ENCODE measurements around the gene C19orf12.
A peak's percentile ranks its signal among the peaks of the same experiment; 100 is the strongest.
"Not testable (repeated sequence)": the region's sequence is repeated elsewhere in the genome, so short reads cannot be mapped to it uniquely, and the experiment has no call there.

C19orf12 gene

DNA sequence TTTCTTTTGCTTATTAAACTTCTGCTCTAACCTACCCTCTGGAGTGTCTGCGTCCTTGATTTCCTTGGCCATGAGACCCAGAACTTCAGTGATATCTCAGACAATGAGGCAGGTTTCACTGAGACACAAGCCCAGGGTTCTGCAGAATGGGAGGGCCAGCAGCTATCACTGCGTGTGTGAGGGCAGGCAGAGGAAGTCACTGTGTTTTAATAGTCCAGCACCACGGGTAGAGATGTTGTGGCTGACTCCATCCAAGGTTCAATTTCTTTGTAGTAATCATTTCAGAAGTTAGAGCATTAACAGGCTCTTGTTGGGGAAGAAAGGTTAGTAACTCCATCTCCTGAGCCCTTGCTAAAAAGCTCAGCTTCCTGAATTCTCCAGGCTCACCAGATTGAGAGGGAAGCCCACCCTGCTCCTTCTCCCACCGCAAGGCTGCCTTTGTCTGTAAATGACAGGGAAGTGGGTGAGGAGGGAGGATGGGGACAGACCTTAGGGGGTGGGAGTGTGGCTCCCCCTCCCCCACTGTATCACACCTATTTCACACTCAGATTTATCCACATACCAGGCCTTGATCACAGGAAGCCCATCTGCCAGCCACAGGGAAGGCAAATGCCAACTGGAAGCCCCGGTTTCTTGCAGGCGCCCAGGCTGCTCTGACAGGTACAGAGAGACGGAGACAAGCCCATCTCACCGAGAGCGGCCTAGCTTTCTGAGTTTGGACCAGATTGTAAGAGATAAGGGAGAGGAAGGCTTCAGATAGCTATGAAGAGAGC lies 2.1 kb downstream of the C19orf12 start:
- Histone ChIP-seq H3K9me3 (ENCODE audit: low read length) (no peaks in the 10 kb centered on the region), H3F3A (ENCODE audit: insufficient read depth, low read length) (no peaks in the 10 kb centered on the region), H3K4me3 (ENCODE audit: low read depth, low read length, poor library complexity, severe bottlenecking) (no peak overlapping the region), H3K36me3 (ENCODE audit: insufficient read depth, low read length) (no peaks in the 10 kb centered on the region), H3K4me1 (ENCODE audit: insufficient read depth, low read length, severe bottlenecking) (peaks cover 31% of the 10 kb centered on the region), H3K79me2 (ENCODE audit: insufficient read depth, low read length) (no peaks in the 10 kb centered on the region), H3K9me2 (ENCODE audit: low read depth, low read length) (no peaks in the 10 kb centered on the region), H3K4me2 (ENCODE audit: low read length) (peak overlapping the region; percentile 68; the same call in 1 of the 2 replicates), H4K20me1 (ENCODE audit: insufficient read depth, low read length) (no peaks in the 10 kb centered on the region), H3K27ac (ENCODE audit: low read depth, low read length, poor library complexity, severe bottlenecking) (no peak overlapping the region), H3K9ac (ENCODE audit: low read length) (no peak overlapping the region; the same call in 1 of the 2 replicates), H2AFZ (ENCODE audit: low read length) (no peak overlapping the region), H3K27me3 (ENCODE audit: insufficient read depth, low read length) (no peaks in the 10 kb centered on the region)
- TF ChIP-seq EZH2 (IDR thresholded peaks at IDR 0.05; ENCODE audit: borderline replicate concordance, low read length) = no peak
- TF ChIP-seq, protein P1, sequence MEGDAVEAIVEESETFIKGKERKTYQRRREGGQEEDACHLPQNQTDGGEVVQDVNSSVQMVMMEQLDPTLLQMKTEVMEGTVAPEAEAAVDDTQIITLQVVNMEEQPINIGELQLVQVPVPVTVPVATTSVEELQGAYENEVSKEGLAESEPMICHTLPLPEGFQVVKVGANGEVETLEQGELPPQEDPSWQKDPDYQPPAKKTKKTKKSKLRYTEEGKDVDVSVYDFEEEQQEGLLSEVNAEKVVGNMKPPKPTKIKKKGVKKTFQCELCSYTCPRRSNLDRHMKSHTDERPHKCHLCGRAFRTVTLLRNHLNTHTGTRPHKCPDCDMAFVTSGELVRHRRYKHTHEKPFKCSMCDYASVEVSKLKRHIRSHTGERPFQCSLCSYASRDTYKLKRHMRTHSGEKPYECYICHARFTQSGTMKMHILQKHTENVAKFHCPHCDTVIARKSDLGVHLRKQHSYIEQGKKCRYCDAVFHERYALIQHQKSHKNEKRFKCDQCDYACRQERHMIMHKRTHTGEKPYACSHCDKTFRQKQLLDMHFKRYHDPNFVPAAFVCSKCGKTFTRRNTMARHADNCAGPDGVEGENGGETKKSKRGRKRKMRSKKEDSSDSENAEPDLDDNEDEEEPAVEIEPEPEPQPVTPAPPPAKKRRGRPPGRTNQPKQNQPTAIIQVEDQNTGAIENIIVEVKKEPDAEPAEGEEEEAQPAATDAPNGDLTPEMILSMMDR (IDR thresholded peaks at IDR 0.05; ENCODE audit: low read length) = no peak

DNA sequence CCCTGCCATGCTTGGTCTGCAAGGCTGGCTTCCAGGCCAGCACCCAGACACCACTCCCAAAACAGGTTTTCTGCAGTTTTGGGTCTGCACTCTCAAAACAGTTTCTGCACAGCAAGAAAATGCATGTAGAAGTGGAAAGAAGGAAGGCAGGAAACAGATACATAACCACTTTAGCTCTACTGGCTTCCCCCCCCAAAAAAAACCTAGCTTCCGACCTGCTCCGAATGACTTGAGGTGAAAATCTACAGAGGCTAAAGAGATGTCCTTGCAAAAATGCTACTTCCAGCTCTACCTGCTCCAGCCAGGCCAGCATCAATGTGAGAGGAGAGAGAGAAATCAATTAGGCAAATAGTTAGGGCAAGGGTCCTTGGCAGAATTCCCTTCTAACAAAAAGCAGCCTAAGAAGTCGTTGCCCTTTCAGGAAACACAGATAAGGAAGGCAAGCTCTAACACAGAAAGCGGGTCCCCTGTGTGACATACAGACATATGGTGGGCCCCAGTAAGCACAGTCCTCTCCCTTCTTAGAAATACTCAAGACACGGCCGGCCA lies 3.4 kb downstream of the C19orf12 start:
- Histone ChIP-seq H3K9me2 (ENCODE audit: low read depth, low read length) (no peaks in the 10 kb centered on the region), H3K27me3 (ENCODE audit: insufficient read depth, low read length) (no peaks in the 10 kb centered on the region), H3K27ac (ENCODE audit: low read depth, low read length, poor library complexity, severe bottlenecking) (no peak overlapping the region), H3K4me3 (ENCODE audit: low read depth, low read length, poor library complexity, severe bottlenecking) (no peak overlapping the region), H2AFZ (ENCODE audit: low read length) (no peak overlapping the region), H3K4me2 (ENCODE audit: low read length) (no peak overlapping the region), H3F3A (ENCODE audit: insufficient read depth, low read length) (no peaks in the 10 kb centered on the region), H4K20me1 (ENCODE audit: insufficient read depth, low read length) (no peaks in the 10 kb centered on the region), H3K36me3 (ENCODE audit: insufficient read depth, low read length) (no peaks in the 10 kb centered on the region; the same call in 1 of the 2 replicates), H3K9ac (ENCODE audit: low read length) (no peak overlapping the region), H3K4me1 (ENCODE audit: insufficient read depth, low read length, severe bottlenecking) (peaks cover 25% of the 10 kb centered on the region), H3K79me2 (ENCODE audit: insufficient read depth, low read length) (no peaks in the 10 kb centered on the region), H3K9me3 (ENCODE audit: low read length) (no peaks in the 10 kb centered on the region)
- no peak for TF ChIP-seq EZH2 (IDR thresholded peaks at IDR 0.05; ENCODE audit: borderline replicate concordance, low read length)
- TF ChIP-seq, protein P1 (IDR thresholded peaks at IDR 0.05; ENCODE audit: low read length) = no peak

GRCh38 chr19:29709440-29709798 lies 5.6 kb downstream of the C19orf12 start:
- not testable (repeated sequence) for H2AFZ ChIP-seq (ENCODE audit: low read length); H3K9me3 ChIP-seq (ENCODE audit: low read length); H3K9ac ChIP-seq (ENCODE audit: low read length); H3K4me2 ChIP-seq (ENCODE audit: low read length); H3F3A ChIP-seq (ENCODE audit: insufficient read depth, low read length); H3K79me2 ChIP-seq (ENCODE audit: insufficient read depth, low read length); H3K27ac ChIP-seq (ENCODE audit: low read depth, low read length, poor library complexity, severe bottlenecking); H3K36me3 ChIP-seq (ENCODE audit: insufficient read depth, low read length); H3K9me2 ChIP-seq (ENCODE audit: low read depth, low read length); H4K20me1 ChIP-seq (ENCODE audit: insufficient read depth, low read length); H3K4me3 ChIP-seq (ENCODE audit: low read depth, low read length, poor library complexity, severe bottlenecking); H3K27me3 ChIP-seq (ENCODE audit: insufficient read depth, low read length)
- H3K4me1 ChIP-seq (ENCODE audit: insufficient read depth, low read length, severe bottlenecking) = peaks cover 17% of the 10 kb centered on the region

All from OCI-LY1 (cell line).